Fibroblast of lung (primary cell): ENCODE results near the gene TMEM209. TPM values are rescaled to one million over a fixed set of nuclear protein-coding genes. Genes with fewer than 3 reads are reported as not detected.
"Not testable (repeated sequence)": the region's sequence is repeated elsewhere in the genome, so short reads cannot be mapped to it uniquely, and the experiment has no call there.

Experiments
- DNase-seq, 2 donors: peaks; one replicate each; pipeline versions ENCODE4 v3.0.0 to v3.0.0-alpha.2; 2010; ENCODE audit warnings: low read depth in 2 of 2
- H2AFZ ChIP-seq: 2 replicates; pipeline ENCODE4 v1.5.1; 2012; ENCODE audit warnings: low read length, control low read depth, inconsistent platforms
- H3K27ac ChIP-seq: 2 replicates; pipeline ENCODE4 v1.5.1; 2011; ENCODE audit warnings: low read length, control low read depth; ENCODE audit not compliant: insufficient read depth
- H3K27me3 ChIP-seq: 2 replicates; pipeline ENCODE4 v1.5.1; 2011; ENCODE audit warnings: mild to moderate bottlenecking, low read length; ENCODE audit not compliant: control insufficient read depth, insufficient read depth
- H3K36me3 ChIP-seq: 2 replicates; pipeline ENCODE4 v1.5.1; 2011; ENCODE audit warnings: low read length; ENCODE audit not compliant: control insufficient read depth, insufficient read depth
- H3K4me1 ChIP-seq: 2 replicates; pipeline ENCODE4 v1.5.1; 2011; ENCODE audit warnings: low read length; ENCODE audit not compliant: control insufficient read depth, insufficient read depth; ENCODE audit errors: extremely low read depth
- H3K4me2 ChIP-seq: 2 replicates; pipeline ENCODE4 v1.5.1; 2011; ENCODE audit warnings: low read length, control low read depth; ENCODE audit not compliant: insufficient read depth; ENCODE audit errors: extremely low read depth
- H3K4me3 ChIP-seq, 4 experiments: fragments of 200-600 bp in 1 of 4; sonication (generic) in 1 of 4; replicated peaks in 1 of 4; 2 replicates each; pipeline ENCODE4 v1.5.1; 2011 to 2016; ENCODE audit warnings: low read length in 4 of 4, low read depth in 3 of 4, mild to moderate bottlenecking in 3 of 4, control low read depth in 2 of 4, inconsistent platforms in 1 of 4, mixed read lengths in 1 of 4; ENCODE audit not compliant: insufficient read depth in 1 of 4; ENCODE audit errors: control extremely low read depth in 1 of 4
- H3K79me2 ChIP-seq: 2 replicates; pipeline ENCODE4 v1.5.1; 2012; ENCODE audit warnings: mild to moderate bottlenecking, low read length, inconsistent platforms; ENCODE audit not compliant: control insufficient read depth, insufficient read depth
- H3K9ac ChIP-seq: 2 replicates; pipeline ENCODE4 v1.5.1; 2011; ENCODE audit warnings: mild to moderate bottlenecking, low read length, control low read depth; ENCODE audit not compliant: insufficient read depth
- H3K9me3 ChIP-seq: 2 replicates; pipeline ENCODE4 v1.5.1; 2012; ENCODE audit warnings: low read depth, low read length; ENCODE audit not compliant: control insufficient read depth, insufficient read depth
- H4K20me1 ChIP-seq: 2 replicates; pipeline ENCODE4 v1.5.1; 2011; ENCODE audit warnings: low read length; ENCODE audit not compliant: control insufficient read depth, insufficient read depth; ENCODE audit errors: extremely low read depth
- CTCF ChIP-seq, 2 donors: IDR thresholded peaks in 1 of 2; conservative IDR thresholded peaks in 1 of 2; 1 replicate in 1 of 2; 2 replicates in 1 of 2; pipeline ENCODE4 v1.5.1; 2011 to 2012; ENCODE audit warnings: low read length in 2 of 2, control low read depth in 1 of 2, inconsistent platforms in 1 of 2, low read depth in 1 of 2, mild to moderate bottlenecking in 1 of 2
- EZH2 ChIP-seq: IDR thresholded peaks from 2 replicates; pipeline ENCODE4 v1.5.1; 2012; ENCODE audit warnings: low read length, control low read depth, mild to moderate bottlenecking; ENCODE audit errors: missing control alignments
- polyA plus RNA-seq, 2 donors: library from polyadenylated mRNA; depleted of rRNA in 1 of 2; stranded (reverse) in 1 of 2; unstranded in 1 of 2; fragments of >200 nt; gene quantifications; 2 replicates each; pipeline ENCODE4 v1.2.1, GENCODE V29; 2011 to 2012; ENCODE audit warnings: missing spikeins in 1 of 2
- total RNA-seq: library from RNA; depleted of rRNA; stranded (reverse); fragments of >200 nt; gene quantifications from 2 replicates; pipeline ENCODE4 v1.2.1, GENCODE V29; 2014

The TMEM209 gene
- total and polyA plus RNA-seq, 2 donors (not counting 1 experiment from before 2014, with no cell fraction given): 9.7 to 15.1 TPM

GRCh38 chr7:130127821-130128317 lies 77.3 kb downstream of the TMEM209 start:
- Histone ChIP-seq H4K20me1 (no peaks in the 10 kb centered on the region), H3K4me2 (peak overlapping the region; percentile 3), H3K4me1 (no peaks in the 10 kb centered on the region), H3K36me3 (peaks cover 4% of the 10 kb centered on the region), H3K27ac (no peak overlapping the region), H3K9me3 (no peaks in the 10 kb centered on the region), H2AFZ (no peak overlapping the region), H3K9ac (no peak overlapping the region), H3K27me3 (no peaks in the 10 kb centered on the region), H3K4me3 (no peak overlapping the region), H3K79me2 (no peaks in the 10 kb centered on the region)
- DNase-seq: peak; percentile 52 to 67
- TF ChIP-seq EZH2 (no peak), CTCF (conservative IDR thresholded peaks at IDR 0.05 in 1 of 2, IDR thresholded peaks at IDR 0.05 in 1 of 2; ENCODE audit: low read depth in 1 of 2, low read length in 2 of 2) (no peak)

- no peak for TF ChIP-seq EZH2
- TF ChIP-seq CTCF (conservative IDR thresholded peaks at IDR 0.05 in 1 of 2, IDR thresholded peaks at IDR 0.05 in 1 of 2; ENCODE audit: low read depth in 1 of 2, low read length in 2 of 2): no peak
- Histone ChIP-seq H3K9ac (no peak overlapping the region), H3K27me3 (no peaks in the 10 kb centered on the region), H3K36me3 (peaks cover 4% of the 10 kb centered on the region), H3K4me3 (no peak overlapping the region), H2AFZ (no peak overlapping the region), H3K79me2 (no peaks in the 10 kb centered on the region), H3K4me1 (no peaks in the 10 kb centered on the region), H3K9me3 (no peaks in the 10 kb centered on the region), H4K20me1 (no peaks in the 10 kb centered on the region), H3K27ac (no peak overlapping the region), H3K4me2 (no peak overlapping the region)
- DNase-seq: peak in 1 of 2 donors; percentile 11
Measured at GRCh38 chr7:130127404-130127803, 77.8 kb downstream of the TMEM209 start.

GRCh38 chr7:130126840-130127239 lies 78.4 kb downstream of the TMEM209 start:
- not testable (repeated sequence) for H3K4me1 ChIP-seq, H3K9ac ChIP-seq, H3K4me3 ChIP-seq, H3K36me3 ChIP-seq, H3K9me3 ChIP-seq, H3K27ac ChIP-seq, H3K27me3 ChIP-seq, H3K79me2 ChIP-seq, DNase-seq, H2AFZ ChIP-seq, H3K4me2 ChIP-seq, H4K20me1 ChIP-seq
